Uterus (tissue), 4 donors: Measurements from ENCODE around the gene FOSB. TPM values are rescaled to one million over a fixed set of nuclear protein-coding genes. Genes with fewer than 3 reads are reported as not detected.

ENCODE experiments used
- DNase-seq, 2 donors: peaks; one replicate each; pipeline ENCODE4 v3.0.0-alpha.2; 2019 to 2020
- H3K27ac ChIP-seq, 2 donors: fragments of 200-600 bp; sonication (generic); 1 replicate in 1 of 2; 2 replicates in 1 of 2; pipeline ENCODE4 v1.5.1; 2016 to 2018
- H3K27me3 ChIP-seq, 2 donors: fragments of 200-600 bp; sonication (generic); one replicate each; pipeline ENCODE4 v1.5.1; 2018 to 2019; ENCODE audit warnings: control low read depth in 1 of 2
- H3K36me3 ChIP-seq, 2 donors: fragments of 200-600 bp; sonication (generic); one replicate each; pipeline ENCODE4 v1.5.1; 2019; ENCODE audit warnings: control low read depth in 1 of 2
- H3K4me1 ChIP-seq, 2 donors: fragments of 200-600 bp; sonication (generic); one replicate each; pipeline ENCODE4 v1.5.1; 2018 to 2019; ENCODE audit warnings: control low read depth in 1 of 2
- H3K4me3 ChIP-seq, 2 donors: fragments of 200-600 bp; sonication (generic); 1 replicate in 1 of 2; 2 replicates in 1 of 2; pipeline ENCODE4 v1.5.1; 2018 to 2019; ENCODE audit warnings: mild to moderate bottlenecking in 1 of 2
- H3K9me3 ChIP-seq, 2 donors: fragments of 200-600 bp; sonication (generic); one replicate each; pipeline ENCODE4 v1.5.1; 2019; ENCODE audit warnings: control low read depth in 1 of 2
- CTCF ChIP-seq, 4 experiments: fragments of 200-600 bp in 2 of 4; fragments of 450-650 bp in 2 of 4; sonication (generic) in 2 of 4; IDR thresholded peaks; one replicate each; pipeline ENCODE4 v1.5.1; 2016 to 2019; ENCODE audit warnings: antibody characterized with exemption in 4 of 4, mild to moderate bottlenecking in 2 of 4, moderate library complexity in 1 of 4
- POLR2A ChIP-seq, 2 donors: fragments of 450-650 bp; IDR thresholded peaks; one replicate each; pipeline ENCODE4 v1.6.1; 2016; ENCODE audit warnings: antibody characterized with exemption in 2 of 2, mild to moderate bottlenecking in 1 of 2, moderate library complexity in 1 of 2
- intact Hi-C: fragments of 100-400 bp; cut with DNase I; formaldehyde crosslinking; loops from one replicate; pipeline ENCODE4 v1.15.1; 2023; ENCODE audit warnings: low total_unique reads
- total RNA-seq, 4 donors: library from RNA; depleted of rRNA in 3 of 4; stranded (reverse); fragments of >200 nt in 3 of 4; gene quantifications; one replicate each; pipeline versions ENCODE4 v1.1.0 to v1.2.4, GENCODE V29; 2014 to 2023
- donor health status: DM: yes; HTN: yes; CAD: no.

The FOSB gene
- total RNA-seq, 4 donors from 2014 or later = 8.1 to 52.1 (median 28.6) TPM; not detected in 1

- TF ChIP-seq CTCF (IDR thresholded peaks at IDR 0.05) (no peak), POLR2A (IDR thresholded peaks at IDR 0.05) (no peak)
- Histone ChIP-seq H3K9me3 (no peaks in the 10 kb centered on the region), H3K27me3 (peaks cover 0 to 4% of the 10 kb centered on the region in 2 donors), H3K36me3 (no peaks in the 10 kb centered on the region), H3K4me1 (peaks cover 0 to 10% of the 10 kb centered on the region in 2 donors), H3K4me3 (no peak overlapping the region), H3K27ac (no peak overlapping the region)
- intact Hi-C loops = no loop called here
- no peak for DNase-seq
Measured at GRCh38 chr19:45494261-45494916, 26.6 kb downstream of the FOSB start.

- no peaks in the 10 kb centered on the region for H3K36me3 ChIP-seq
- no peak overlapping the region for H3K27ac ChIP-seq
- no peak for DNase-seq
- H3K27me3 ChIP-seq = peaks cover 0 to 4% of the 10 kb centered on the region in 2 donors
- intact Hi-C loops = no loop called here
- H3K4me1 ChIP-seq = peaks cover 0 to 10% of the 10 kb centered on the region in 2 donors
- H3K9me3 ChIP-seq = no peaks in the 10 kb centered on the region
- TF ChIP-seq POLR2A (IDR thresholded peaks at IDR 0.05) (no peak), CTCF (IDR thresholded peaks at IDR 0.05) (no peak)
- H3K4me3 ChIP-seq = no peak overlapping the region
Measured at GRCh38 chr19:45495178-45495577, 27.4 kb downstream of the FOSB start.

GRCh38 chr19:45496349-45496953, 28.7 kb downstream of the FOSB start:
- TF ChIP-seq CTCF (IDR thresholded peaks at IDR 0.05) (no peak), POLR2A (IDR thresholded peaks at IDR 0.05) (no peak)
- peak; percentile 46 to 47 for DNase-seq
- H3K9me3 ChIP-seq = no peaks in the 10 kb centered on the region
- no peak overlapping the region for H3K27ac ChIP-seq
- H3K4me3 ChIP-seq = peak overlapping the region; percentile 40 to 45
- peaks cover 0 to 4% of the 10 kb centered on the region in 2 donors for H3K27me3 ChIP-seq
- H3K36me3 ChIP-seq = no peaks in the 10 kb centered on the region
- H3K4me1 ChIP-seq = peaks cover 0 to 10% of the 10 kb centered on the region in 2 donors
- intact Hi-C loops = no loop called here

GRCh38 chr19:45497791-45498190, 30.0 kb downstream of the FOSB start:
- H3K9me3 ChIP-seq = no peaks in the 10 kb centered on the region
- no peak overlapping the region for H3K27ac ChIP-seq
- TF ChIP-seq CTCF (IDR thresholded peaks at IDR 0.05) = no peak
- TF ChIP-seq POLR2A (IDR thresholded peaks at IDR 0.05) = no peak
- peaks cover 0 to 4% of the 10 kb centered on the region in 2 donors for H3K27me3 ChIP-seq
- no peaks in the 10 kb centered on the region for H3K36me3 ChIP-seq
- intact Hi-C loops = no loop called here
- peaks cover 0 to 10% of the 10 kb centered on the region in 2 donors for H3K4me1 ChIP-seq
- no peak overlapping the region for H3K4me3 ChIP-seq
- DNase-seq = no peak
